Ishikawa (cell line): ENCODE measurements around the gene TIMM44.

Experiments
- CEBPB ChIP-seq: IDR thresholded peaks from 2 replicates; pipeline ENCODE4 v1.6.1; 2012
- CREB1 ChIP-seq: IDR thresholded peaks from 2 replicates; pipeline ENCODE4 v1.6.1; 2012; ENCODE audit warnings: low read depth
- EGR1 ChIP-seq: IDR thresholded peaks from 2 replicates; pipeline ENCODE4 v1.6.1; 2012
- EP300 ChIP-seq: IDR thresholded peaks from 2 replicates; pipeline ENCODE4 v1.6.1; 2012; ENCODE audit warnings: borderline replicate concordance
- FOXM1 ChIP-seq: IDR thresholded peaks from 2 replicates; pipeline ENCODE4 v1.6.1; 2012; ENCODE audit warnings: low read depth, borderline replicate concordance
- MAX ChIP-seq: IDR thresholded peaks from 2 replicates; pipeline ENCODE4 v1.6.1; 2012
- NFIC ChIP-seq: IDR thresholded peaks from 2 replicates; pipeline ENCODE4 v1.6.1; 2012
- RAD21 ChIP-seq: IDR thresholded peaks from 2 replicates; pipeline ENCODE4 v1.6.1; 2012; ENCODE audit warnings: low read depth
- REST ChIP-seq: IDR thresholded peaks from 2 replicates; pipeline ENCODE4 v1.6.1; 2012; ENCODE audit warnings: low read depth, mild to moderate bottlenecking
- TAF1 ChIP-seq: IDR thresholded peaks from 2 replicates; pipeline ENCODE4 v1.6.1; 2012; ENCODE audit warnings: low read depth, mild to moderate bottlenecking
- TCF12 ChIP-seq: IDR thresholded peaks from 2 replicates; pipeline ENCODE4 v1.6.1; 2012; ENCODE audit warnings: low read depth
- TEAD4 ChIP-seq: IDR thresholded peaks from 2 replicates; pipeline ENCODE4 v1.6.1; 2012
- USF1 ChIP-seq: IDR thresholded peaks from 2 replicates; pipeline ENCODE4 v1.6.1; 2012
- YY1 ChIP-seq: IDR thresholded peaks from 2 replicates; pipeline ENCODE4 v1.6.1; 2012; ENCODE audit warnings: low read depth
- ZBTB7A ChIP-seq: IDR thresholded peaks from 2 replicates; pipeline ENCODE4 v1.6.1; 2012; ENCODE audit warnings: low read depth

Gene TIMM44

GRCh38 chr19:7920519-7921301 is 22.8 kb downstream of the TIMM44 start:
- TF ChIP-seq YY1, result no peak
- TF ChIP-seq NFIC, result no peak
- peak; percentile 49 for TF ChIP-seq MAX
- peak; percentile 99 for TF ChIP-seq EGR1

GRCh38 chr19:7919610-7920518 is 23.6 kb downstream of the TIMM44 start, which contains the start of gene SNAPC2:
Gene SNAPC2, plus strand, starts transcription at chr19:7920338. Its CDS starts 29 bp downstream, at chr19:7920367.
- TF ChIP-seq TAF1, result peak; percentile 59; the same call in 1 of the 2 replicates
- peak; percentile 47; the same call in 1 of the 2 replicates for TF ChIP-seq NFIC
- TF ChIP-seq EP300, result no peak
- TF ChIP-seq ZBTB7A, result peak; percentile 83; the same call in 1 of the 2 replicates
- TF ChIP-seq MAX, result peak; percentile 39; the same call in 1 of the 2 replicates
- TF ChIP-seq USF1, result no peak
- peak; percentile 55; the same call in 1 of the 2 replicates for TF ChIP-seq TCF12
- TF ChIP-seq EGR1, result peak; percentile 78

GRCh38 chr19:7918615-7919421 is 24.6 kb downstream of the TIMM44 start:
- TF ChIP-seq CEBPB (no peak), TEAD4 (no peak), RAD21 (no peak), REST (no peak), NFIC (no peak), EP300 (no peak), CREB1 (no peak), MAX (no peak), TAF1 (no peak), ZBTB7A (no peak), TCF12 (no peak), YY1 (no peak), USF1 (no peak), EGR1 (no peak), FOXM1 (no peak)

GRCh38 chr19:7917267-7918061 is 26.0 kb downstream of the TIMM44 start:
- TF ChIP-seq YY1 (no peak), EGR1 (no peak), EP300 (no peak), MAX (no peak), TAF1 (no peak), TEAD4 (no peak), NFIC (no peak), RAD21 (no peak), REST (no peak), CEBPB (no peak), TCF12 (no peak), CREB1 (no peak), FOXM1 (no peak), USF1 (no peak)
